Stimulated activated naive CD4-positive, alpha-beta T cell (primary cell): ENCODE data around the gene MUC6.
"Not testable (repeated sequence)": the region's sequence is repeated elsewhere in the genome, so short reads cannot be mapped to it uniquely, and the experiment has no call there.

Source experiments
- DNase-seq, 6 experiments: peaks; one replicate each; lab custom pipeline; 2025; lab: John Stamatoyannopoulos, UW

Gene MUC6

GRCh38 chr11:1024597-1025409 lies 11.7 kb downstream of the MUC6 start:
- no peak for DNase-seq

DNA sequence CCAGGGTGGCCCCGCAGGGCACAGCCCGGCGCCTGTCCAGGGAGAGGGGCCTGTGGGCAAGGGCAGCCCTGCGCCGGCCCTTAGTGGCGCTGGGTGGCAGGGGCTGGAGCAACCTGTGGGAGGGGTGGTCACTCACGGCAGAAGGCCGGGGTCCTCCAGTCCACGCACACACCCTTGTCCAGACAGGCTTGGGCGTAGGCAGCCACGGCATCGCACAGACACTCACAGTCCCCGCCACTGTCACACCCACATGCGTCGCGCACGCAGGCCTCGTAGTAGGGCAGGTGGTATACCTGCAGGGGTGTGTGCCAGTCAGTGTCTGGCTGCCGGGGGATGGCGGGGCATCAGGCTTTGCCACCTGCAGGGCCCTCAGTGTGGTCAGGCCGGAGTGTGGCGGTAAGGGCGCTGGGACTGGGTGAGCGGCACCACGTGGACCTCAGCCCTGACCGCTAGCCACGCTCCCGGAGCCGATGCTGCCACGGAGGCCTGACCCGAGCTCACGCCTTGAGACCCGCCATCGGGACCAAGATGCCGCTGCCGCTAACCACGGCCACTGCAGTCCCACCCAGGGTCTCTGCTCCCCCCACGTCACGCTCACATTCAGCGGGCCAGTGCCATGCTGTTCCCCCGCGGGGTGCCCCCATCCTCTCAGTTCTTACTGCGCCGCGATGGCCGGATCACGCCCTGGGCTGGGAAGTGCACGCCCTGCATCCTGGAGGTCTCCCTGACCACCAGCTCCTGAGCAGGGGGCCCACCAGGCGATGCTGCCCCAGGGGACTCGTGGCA lies 12.5 kb downstream of the MUC6 start:
- no peak for DNase-seq

DNA sequence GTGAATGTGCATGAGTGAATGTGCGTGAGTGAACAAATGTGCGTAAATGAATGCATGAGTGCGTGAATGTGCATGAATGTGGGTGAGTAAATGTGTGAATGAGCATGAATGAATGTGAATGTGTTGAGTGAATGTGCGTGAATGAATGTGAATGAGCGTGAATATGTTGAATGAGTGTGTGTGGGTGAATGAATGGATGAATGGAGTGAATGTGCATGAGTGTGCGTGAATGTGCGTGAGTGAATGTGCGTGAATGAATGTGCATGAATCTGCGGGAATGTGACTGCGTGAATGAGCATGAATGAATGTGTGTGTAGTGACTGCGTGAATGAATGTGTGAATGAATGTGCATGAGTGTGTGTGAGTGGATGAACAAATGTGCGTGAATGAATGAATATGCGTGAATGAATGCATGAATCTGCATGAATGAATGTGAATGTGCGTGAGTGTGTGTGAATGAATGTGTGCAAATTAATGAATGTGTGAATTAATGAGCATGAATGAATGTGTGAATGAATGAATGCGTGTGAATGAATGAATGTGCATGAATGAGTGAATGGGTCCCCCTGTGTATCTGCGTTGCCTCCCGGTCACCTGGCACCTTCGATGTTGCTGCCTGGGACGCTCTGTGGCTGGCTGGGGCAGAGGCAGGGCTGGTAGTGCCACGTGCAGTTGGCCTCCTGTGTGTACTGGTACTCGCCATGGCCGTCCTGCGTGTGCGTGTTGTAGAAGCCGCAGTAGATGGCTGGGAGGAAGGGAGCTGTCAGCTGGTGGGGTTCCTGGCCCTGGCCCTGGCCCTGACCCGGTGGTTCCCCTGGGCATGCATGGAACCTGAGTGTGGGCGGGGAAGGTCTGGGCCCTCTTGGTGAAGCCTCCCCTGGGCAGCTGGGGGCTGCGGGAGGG lies 13.4 kb downstream of the MUC6 start:
- no peak for DNase-seq

DNA sequence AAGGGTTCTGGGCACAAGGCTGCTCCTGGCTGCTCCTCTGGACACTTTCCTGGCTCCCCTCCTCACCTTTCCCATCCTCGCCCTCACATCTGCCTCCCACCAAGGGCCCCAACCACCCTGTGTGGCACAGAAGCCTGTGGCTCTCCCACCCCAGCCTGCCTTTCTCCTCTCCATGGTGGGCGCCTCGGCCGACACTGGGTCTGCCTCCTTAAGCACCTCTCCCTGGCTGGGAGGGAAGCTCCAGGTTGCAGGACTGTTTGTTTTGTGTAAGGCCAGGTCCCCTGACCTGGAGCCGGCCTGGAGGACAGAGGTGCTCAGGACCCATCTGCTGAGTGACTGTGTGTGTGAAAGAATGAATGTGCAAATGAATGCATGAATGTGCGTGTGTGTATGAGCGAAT lies 14.1 kb downstream of the MUC6 start:
- no peak for DNase-seq

DNA sequence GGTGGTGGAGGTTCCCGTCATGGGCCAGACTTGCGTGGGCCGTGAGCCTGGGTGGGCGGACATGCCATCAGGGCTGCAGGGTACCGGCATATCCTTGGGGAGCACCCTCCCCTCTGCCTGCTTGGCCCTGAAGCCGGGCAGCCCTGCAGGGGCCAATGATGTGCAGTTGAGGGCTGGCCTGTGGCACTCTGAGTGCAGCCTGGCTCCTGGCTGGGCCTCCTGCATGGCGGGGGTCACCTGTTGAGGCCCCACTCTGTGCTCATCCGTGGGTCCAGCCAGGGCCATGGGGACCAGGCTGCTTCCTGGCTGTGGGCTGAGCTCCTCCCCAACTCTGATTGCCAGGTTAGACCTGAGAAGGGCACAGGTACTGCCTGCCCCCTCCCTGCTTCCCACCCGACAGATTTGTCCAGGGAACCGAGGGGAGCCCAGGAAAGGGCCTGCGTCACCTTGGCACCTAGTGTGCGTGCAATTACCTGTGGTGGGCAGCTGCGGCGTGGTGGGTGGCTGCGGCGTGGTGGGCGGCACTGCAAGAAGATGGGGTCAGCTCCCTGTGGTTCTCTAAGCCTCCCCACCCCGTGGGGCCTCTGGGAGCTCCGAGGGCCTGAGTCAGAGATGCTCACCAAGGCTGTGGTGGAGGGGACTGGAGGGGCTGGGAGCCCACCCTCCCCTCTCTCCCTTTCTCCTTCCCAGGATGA lies 16.2 kb downstream of the MUC6 start:
- no peak for DNase-seq

- DNase-seq = no peak
Measured at GRCh38 chr11:1019321-1019910, 17.1 kb downstream of the MUC6 start.

- DNase-seq = no peak
Measured at GRCh38 chr11:1018091-1018490, 18.4 kb downstream of the MUC6 start.

DNA sequence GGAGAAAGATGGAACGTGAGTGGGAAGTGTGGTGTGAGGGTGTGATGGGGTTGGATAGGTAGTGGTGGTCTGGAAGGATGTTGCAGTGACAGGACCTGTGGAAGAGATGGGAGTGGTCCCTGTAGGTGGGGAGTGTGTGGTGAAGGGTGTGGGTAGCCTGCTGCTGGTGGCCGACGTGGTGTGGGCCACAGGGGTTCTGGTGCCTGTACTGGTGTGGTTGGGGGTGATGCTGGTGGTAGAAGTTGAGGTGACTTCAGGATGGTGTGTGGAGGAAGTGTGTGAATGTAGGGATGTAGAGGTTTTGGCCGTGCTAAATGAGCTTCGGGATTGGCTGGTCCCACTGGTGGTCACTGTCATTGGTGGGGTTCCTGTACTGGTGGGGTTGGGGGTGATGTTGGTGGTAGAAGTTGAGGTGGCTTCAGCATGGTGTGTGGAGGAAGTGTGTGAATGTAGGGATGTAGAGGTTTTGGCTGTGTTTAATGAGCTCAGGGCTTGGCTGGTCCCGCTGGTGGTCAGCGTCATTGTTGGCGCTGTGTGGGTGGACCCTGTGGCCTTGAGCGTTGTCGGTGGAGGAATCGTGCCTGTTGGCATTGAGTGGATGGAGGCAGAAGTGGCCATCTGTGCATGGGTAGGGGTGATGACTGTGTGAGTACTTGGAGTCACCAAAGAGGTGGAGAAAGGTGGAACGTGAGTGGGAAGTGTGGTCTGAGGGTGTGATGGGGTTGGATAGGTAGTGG lies 19.1 kb downstream of the MUC6 start:
- no peak for DNase-seq

DNA sequence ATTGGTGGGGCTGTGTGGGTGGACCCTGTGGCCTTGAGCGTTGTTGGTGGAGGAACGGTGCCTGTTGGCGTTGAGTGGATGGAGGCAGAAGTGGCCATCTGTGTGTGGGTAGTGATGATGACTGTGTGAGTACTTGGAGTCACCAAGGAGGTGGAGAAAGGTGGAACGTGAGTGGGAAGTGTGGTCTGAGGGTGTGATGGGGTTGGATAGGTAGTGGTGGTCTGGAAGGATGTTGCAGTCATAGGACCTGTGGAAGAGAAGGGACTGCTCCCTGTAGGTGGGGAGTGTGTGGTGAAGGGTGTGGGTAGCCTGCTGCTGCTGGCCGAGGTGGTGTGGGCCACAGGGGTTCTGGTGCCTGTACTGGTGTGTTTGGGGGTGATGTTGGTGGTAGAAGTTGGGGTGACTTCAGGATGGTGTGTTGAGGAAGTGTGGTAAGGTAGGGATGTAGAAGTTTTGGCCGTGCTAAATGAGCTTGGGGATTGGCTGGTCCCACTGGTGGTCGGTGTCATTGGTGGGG lies 19.9 kb downstream of the MUC6 start:
- not testable (repeated sequence) for DNase-seq

GRCh38 chr11:1015826-1016545 lies 20.5 kb downstream of the MUC6 start:
- no peak for DNase-seq

DNA sequence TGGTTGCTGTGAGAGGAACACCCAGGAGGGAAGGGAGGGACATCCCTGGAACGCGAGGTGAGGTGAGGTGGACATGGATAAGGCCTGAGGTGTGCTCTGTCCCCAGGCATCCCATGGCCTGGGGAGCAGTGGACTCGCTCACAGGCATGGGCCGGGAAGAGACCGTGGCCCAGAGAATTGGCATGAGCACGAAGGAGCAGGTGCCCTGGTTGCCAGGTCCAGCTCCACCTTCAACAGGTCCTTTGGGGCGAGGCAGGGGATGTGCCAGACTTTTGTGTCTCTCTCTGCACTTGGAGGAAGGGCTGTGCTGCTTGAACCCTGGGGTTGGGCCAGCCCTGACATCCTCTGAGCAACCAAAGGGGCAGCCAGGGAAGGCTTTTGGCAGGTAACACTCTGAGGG lies 21.5 kb downstream of the MUC6 start:
- no peak for DNase-seq

DNA sequence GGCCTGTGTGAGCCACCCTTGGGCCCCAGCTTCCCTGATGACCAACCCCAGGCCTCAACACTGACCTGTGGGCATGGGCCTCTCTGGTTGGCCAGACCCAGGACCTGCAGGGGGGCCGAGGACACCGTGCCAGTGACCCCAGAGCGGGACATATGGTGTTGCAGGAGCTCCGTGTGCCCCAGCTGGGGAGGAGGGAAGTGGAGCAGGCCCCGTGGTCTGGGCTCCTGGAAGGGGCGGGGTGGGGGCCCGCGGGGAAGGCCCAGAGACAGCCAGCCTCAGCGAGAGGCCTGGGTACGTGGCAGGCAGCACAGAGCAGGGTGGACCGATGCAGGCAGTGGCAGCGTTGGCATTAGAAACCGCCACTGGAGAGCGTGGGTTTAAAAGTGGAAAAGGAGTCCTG lies 22.2 kb downstream of the MUC6 start:
- no peak for DNase-seq

DNA sequence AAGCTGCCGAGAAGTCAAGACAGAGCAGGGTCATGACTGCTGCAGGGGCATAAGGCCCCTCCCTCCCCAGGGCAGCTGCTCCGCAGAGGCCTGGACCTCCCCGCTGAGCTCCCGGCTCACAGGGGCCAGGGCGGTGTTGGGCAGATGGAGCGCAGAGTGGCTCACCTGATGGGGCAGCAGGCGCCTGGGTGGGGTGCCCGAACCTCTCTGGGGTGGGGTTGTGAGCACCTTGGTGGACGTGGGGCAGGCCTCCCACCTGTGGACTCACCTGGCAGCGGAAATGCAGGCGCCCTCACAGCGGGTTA lies 22.9 kb downstream of the MUC6 start:
- no peak for DNase-seq

DNA sequence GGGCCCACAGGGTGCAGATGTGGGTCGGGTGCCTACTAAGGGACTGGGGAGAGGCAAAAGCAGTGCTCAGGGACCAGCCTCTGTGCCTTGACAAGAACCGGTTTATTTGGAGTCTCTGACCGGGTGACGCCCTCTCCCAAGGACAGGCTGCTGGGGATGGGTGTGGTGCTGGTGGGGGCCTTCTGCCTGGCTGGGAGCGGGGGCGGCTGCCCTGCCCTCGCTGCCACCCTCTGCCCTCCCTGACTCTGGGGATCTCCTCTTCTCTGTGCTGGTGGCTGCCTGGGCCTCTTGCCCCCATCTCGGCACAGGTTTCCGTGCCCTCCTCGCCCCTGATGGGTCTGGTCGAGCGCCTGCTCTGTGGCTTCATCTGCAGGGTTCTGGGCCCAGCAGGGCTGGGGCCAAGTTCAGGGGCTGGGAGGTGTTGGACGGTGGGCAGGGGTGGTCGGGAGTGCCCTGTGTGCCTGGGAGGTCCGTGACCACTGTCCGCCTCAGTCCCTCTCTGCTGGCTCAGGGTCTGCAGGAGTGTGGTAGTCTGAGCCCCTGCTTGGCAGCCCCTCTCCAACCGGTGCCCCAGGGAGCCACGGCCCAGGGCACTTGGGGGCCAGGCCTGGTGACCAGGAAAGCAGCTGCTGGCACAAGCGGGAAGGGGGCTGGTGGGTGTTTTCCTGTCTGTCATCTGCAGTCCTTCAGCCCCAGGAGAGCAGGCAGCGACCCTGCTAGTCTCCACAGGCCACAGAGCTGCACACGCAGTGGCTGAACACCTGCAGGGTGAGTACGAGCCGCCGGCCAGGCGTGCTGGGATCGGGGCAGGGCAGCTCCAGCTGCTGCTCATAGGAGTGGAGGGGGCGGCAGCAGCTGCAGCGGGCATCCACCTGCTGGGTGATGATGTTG lies 23.5 kb downstream of the MUC6 start:
- DNase-seq = no peak

- no peak for DNase-seq
Measured at GRCh38 chr11:1012291-1012690, 24.2 kb downstream of the MUC6 start.

DNA sequence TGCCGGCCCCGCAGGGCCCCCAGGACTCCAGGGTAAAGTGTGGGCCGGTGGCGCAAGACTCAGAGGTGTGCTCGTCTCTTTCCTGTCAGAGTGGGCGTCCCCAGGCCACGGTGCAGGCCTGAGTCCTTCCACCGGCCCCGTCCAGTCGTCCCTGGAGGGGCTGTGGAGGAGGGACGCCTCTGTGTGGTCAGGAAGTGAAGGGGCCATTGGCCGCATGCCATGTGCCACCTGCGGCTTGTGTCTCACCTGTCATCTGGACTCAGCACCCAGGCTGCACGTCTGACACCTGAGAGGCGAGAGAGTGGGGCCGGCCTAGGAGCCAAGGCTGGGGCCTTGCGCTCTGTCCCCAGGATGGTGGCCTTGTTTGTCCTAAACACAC lies 25.2 kb downstream of the MUC6 start:
- no peak for DNase-seq

DNA sequence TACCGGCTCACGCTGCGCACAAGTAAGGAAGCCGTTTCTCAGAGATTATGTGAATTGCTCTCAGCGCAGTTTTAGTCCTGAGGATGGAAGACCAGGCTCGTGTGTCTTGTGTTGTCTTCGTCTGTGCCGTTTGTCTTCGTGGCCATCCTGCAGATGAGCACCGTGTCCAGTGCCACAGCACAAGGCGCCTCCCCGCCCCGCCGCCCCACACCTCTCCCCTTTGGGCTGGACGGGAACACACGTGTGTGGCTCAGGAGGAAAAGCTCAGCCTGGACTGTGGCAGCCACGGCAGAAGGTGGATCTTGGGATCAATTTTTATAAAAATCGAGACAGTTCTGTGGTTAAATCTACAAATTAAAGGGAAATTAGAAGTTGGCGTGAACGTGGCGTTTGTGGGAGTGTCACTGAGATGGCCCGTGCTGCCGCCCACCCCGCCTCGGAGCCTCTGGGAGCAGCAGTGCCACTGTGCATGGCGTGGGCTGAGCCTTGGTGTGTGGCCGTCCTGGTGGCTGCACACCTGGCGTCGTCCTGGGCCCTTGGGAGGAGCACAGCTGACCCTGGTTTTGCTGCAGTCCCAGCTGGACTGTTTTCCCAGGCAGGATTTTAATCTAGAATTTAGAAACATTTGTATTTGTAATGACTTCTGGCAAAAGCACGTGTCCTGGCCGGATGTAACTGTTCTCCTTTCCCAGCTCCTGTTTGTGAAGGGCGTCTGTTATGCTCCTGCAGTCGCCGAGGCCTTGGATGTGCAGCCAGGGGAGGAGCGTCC lies 25.8 kb downstream of the MUC6 start:
- DNase-seq = no peak

GRCh38 chr11:1009991-1010390 lies 26.5 kb downstream of the MUC6 start:
- DNase-seq = no peak
